ENCODE measurements around the gene CDC45.
"Not testable (repeated sequence)": the region's sequence is repeated elsewhere in the genome, so short reads cannot be mapped to it uniquely, and the experiment has no call there.

CDC45 gene

GRCh38 chr22:19517919-19518611 lies 38.3 kb downstream of the CDC45 start:
- no peak for DNase-seq

- DNase-seq = no peak
These were observed 38.9 kb downstream of the CDC45 start for GRCh38 chr22:19518635-19519034.

- DNase-seq = no peak
These were observed 39.6 kb downstream of the CDC45 start for GRCh38 chr22:19519041-19519926.

GRCh38 chr22:19520007-19520406 lies 40.3 kb downstream of the CDC45 start:
- no peak for DNase-seq

- DNase-seq = no peak
These were observed 41.0 kb downstream of the CDC45 start for GRCh38 chr22:19520566-19521305.

GRCh38 chr22:19522190-19522880 lies 42.6 kb downstream of the CDC45 start:
- DNase-seq = no peak

GRCh38 chr22:19522881-19523239 lies 43.1 kb downstream of the CDC45 start:
- no peak for DNase-seq

GRCh38 chr22:19523240-19524169 lies 43.8 kb downstream of the CDC45 start:
- no peak for DNase-seq

GRCh38 chr22:19524170-19525115 lies 44.7 kb downstream of the CDC45 start, which contains the start of gene CLDN5:
Gene CLDN5, minus strand, starts transcription at chr22:19524410. Its CDS starts 155 bp downstream, at chr22:19524255.
- DNase-seq = no peak

- DNase-seq = no peak
These were observed 45.5 kb downstream of the CDC45 start for GRCh38 chr22:19525116-19525660.

GRCh38 chr22:19525666-19526065 lies 45.9 kb downstream of the CDC45 start:
- DNase-seq = no peak

GRCh38 chr22:19526076-19526701 lies 46.5 kb downstream of the CDC45 start:
- no peak for DNase-seq

GRCh38 chr22:19526702-19527111 lies 47.0 kb downstream of the CDC45 start:
- no peak for DNase-seq

GRCh38 chr22:19527321-19527721 lies 47.6 kb downstream of the CDC45 start:
- no peak for DNase-seq

- no peak for DNase-seq
These were observed 48.2 kb downstream of the CDC45 start for GRCh38 chr22:19527861-19528417.

GRCh38 chr22:19529811-19530210 lies 50.1 kb downstream of the CDC45 start:
- DNase-seq = no peak

GRCh38 chr22:19530751-19531150 lies 51.0 kb downstream of the CDC45 start:
- DNase-seq = no peak

- not testable (repeated sequence) for DNase-seq
These were observed 51.6 kb downstream of the CDC45 start for GRCh38 chr22:19531327-19531726.

GRCh38 chr22:19533049-19533626 lies 53.4 kb downstream of the CDC45 start:
- DNase-seq = no peak
